Cardiac muscle cell (in vitro differentiated cells and primary cell): ENCODE results near the gene IKZF3. TPM values are rescaled to one million over a fixed set of nuclear protein-coding genes. Genes with fewer than 3 reads are reported as not detected.

ENCODE experiments used
- DNase-seq, 2 donors: peaks; one replicate each; pipeline versions ENCODE4 v3.0.0 to v3.0.0-alpha.2; 2010 to 2017; ENCODE audit warnings: low read depth in 1 of 2, low spot score in 1 of 2
- H3K27ac ChIP-seq: fragments of 200-600 bp; sonication (generic); 2 replicates; pipeline ENCODE4 v1.5.1; 2016
- H3K27me3 ChIP-seq: fragments of 200-600 bp; sonication (generic); 2 replicates; pipeline ENCODE4 v1.6.0; 2016; ENCODE audit warnings: control low read depth
- H3K36me3 ChIP-seq: fragments of 200-600 bp; sonication (generic); 2 replicates; pipeline ENCODE4 v1.5.1; 2016; ENCODE audit warnings: control low read depth
- H3K4me1 ChIP-seq: fragments of 200-600 bp; sonication (generic); 2 replicates; pipeline ENCODE4 v1.8.1; 2017; ENCODE audit warnings: low read depth, mild to moderate bottlenecking, mixed run types
- H3K4me3 ChIP-seq: fragments of 200-600 bp; sonication (generic); 2 replicates; pipeline ENCODE4 v1.5.1; 2016; ENCODE audit warnings: mild to moderate bottlenecking
- H3K9me3 ChIP-seq: fragments of 200-600 bp; sonication (generic); 2 replicates; pipeline ENCODE4 v1.5.1; 2017; ENCODE audit warnings: low read depth, mild to moderate bottlenecking, control low read depth
- polyA plus RNA-seq: library from polyadenylated mRNA; unstranded; fragments of >200 nt; fragmentation: Nextera tagmentation; extraction: Ambion mirVana; gene quantifications from 2 replicates; pipeline ENCODE4 v1.2.1, GENCODE V29; 2016
- total RNA-seq: library from RNA; depleted of rRNA; stranded (reverse); fragments of >200 nt; gene quantifications from 2 replicates; pipeline ENCODE4 v1.2.3, GENCODE V29; 2016
- TF ChIP-seq, protein P1 (sequence below): IDR thresholded peaks from 2 replicates; pipeline ENCODE4 v1.5.1; 2012; ENCODE audit warnings: low read depth, mild to moderate bottlenecking, low read length

IKZF3 gene
- total and polyA plus RNA-seq, 2 experiments from 2014 or later = not detected

DNA sequence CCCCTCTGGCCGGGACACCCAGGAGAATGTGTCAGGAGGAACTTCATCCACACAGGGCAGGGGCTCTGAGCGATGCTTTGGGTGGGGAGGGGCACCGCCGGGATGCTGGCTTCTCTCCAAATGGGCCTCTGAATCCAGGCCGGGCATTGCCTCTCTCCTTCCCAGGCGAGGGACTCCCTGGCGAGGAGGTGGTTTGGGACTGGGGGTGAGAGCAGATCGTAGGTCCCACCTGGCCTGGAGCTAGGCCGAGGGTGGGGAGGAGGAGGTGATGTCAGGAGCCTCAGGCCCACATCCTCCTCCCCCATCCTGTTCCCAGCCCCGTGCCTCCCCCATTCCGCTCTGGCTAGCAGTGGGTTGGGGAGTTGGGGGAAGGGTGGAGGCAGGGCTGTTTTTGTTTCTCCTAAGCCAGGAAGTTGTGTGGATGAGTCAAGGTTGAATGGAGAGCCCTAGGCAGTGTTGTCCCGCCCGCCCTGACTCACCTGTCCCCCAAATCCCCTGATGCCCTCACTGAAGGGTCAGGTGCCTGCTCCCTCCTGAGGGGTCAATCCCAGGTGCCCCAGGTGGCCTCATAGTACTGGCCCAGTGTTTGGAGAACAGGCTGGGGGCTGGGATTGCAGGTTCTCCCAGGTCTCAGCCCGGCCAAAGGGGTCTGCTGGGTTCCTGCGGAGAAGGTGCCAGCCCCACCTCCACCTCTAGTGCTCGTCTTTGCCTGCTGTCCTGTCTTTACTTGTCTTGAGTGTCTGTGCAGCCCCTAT, 123.6 kb downstream of the IKZF3 start:
- Histone ChIP-seq H3K4me3 (no peak overlapping the region), H3K27me3 (peaks cover 41% of the 10 kb centered on the region)
- peak in 1 of 2 donors; percentile 63 for DNase-seq

DNA sequence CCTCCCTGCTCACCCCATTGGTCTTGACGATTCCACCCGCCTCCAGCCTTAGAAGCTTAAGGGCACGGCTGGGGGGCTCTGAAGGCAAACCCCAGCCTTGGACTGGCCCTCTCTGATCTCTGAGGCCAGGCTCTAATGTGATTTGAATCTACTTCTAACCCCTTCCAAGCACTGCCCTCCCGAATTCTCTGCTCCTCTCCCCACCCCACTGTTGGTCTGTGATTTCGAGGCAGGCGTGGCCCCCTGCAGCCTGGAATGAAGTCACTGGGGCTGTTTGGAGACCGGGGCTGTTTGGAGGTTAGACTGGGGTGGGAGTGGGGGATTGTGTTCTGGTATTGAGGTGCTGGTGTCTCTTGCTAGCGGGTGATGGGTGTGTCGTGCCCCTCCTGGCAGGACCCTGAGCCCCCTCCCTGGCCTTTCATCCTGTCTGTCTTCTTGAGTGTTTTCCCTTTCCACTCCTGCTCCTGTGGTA, 124.2 kb downstream of the IKZF3 start:
- TF ChIP-seq, protein P1, sequence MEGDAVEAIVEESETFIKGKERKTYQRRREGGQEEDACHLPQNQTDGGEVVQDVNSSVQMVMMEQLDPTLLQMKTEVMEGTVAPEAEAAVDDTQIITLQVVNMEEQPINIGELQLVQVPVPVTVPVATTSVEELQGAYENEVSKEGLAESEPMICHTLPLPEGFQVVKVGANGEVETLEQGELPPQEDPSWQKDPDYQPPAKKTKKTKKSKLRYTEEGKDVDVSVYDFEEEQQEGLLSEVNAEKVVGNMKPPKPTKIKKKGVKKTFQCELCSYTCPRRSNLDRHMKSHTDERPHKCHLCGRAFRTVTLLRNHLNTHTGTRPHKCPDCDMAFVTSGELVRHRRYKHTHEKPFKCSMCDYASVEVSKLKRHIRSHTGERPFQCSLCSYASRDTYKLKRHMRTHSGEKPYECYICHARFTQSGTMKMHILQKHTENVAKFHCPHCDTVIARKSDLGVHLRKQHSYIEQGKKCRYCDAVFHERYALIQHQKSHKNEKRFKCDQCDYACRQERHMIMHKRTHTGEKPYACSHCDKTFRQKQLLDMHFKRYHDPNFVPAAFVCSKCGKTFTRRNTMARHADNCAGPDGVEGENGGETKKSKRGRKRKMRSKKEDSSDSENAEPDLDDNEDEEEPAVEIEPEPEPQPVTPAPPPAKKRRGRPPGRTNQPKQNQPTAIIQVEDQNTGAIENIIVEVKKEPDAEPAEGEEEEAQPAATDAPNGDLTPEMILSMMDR = no peak
- Histone ChIP-seq H3K4me3 (no peak overlapping the region), H3K36me3 (no peaks in the 10 kb centered on the region), H3K4me1 (peaks cover 19% of the 10 kb centered on the region), H3K27ac (no peak overlapping the region), H3K9me3 (no peaks in the 10 kb centered on the region), H3K27me3 (peaks cover 41% of the 10 kb centered on the region)
- no peak for DNase-seq

More for the DNA sequence above, 123.6 kb downstream of the IKZF3 start:
- no peaks in the 10 kb centered on the region for H3K36me3 ChIP-seq
- no peak overlapping the region for H3K27ac ChIP-seq
- TF ChIP-seq, protein P1 = no peak
- H3K9me3 ChIP-seq = no peaks in the 10 kb centered on the region
- peaks cover 19% of the 10 kb centered on the region for H3K4me1 ChIP-seq

DNA sequence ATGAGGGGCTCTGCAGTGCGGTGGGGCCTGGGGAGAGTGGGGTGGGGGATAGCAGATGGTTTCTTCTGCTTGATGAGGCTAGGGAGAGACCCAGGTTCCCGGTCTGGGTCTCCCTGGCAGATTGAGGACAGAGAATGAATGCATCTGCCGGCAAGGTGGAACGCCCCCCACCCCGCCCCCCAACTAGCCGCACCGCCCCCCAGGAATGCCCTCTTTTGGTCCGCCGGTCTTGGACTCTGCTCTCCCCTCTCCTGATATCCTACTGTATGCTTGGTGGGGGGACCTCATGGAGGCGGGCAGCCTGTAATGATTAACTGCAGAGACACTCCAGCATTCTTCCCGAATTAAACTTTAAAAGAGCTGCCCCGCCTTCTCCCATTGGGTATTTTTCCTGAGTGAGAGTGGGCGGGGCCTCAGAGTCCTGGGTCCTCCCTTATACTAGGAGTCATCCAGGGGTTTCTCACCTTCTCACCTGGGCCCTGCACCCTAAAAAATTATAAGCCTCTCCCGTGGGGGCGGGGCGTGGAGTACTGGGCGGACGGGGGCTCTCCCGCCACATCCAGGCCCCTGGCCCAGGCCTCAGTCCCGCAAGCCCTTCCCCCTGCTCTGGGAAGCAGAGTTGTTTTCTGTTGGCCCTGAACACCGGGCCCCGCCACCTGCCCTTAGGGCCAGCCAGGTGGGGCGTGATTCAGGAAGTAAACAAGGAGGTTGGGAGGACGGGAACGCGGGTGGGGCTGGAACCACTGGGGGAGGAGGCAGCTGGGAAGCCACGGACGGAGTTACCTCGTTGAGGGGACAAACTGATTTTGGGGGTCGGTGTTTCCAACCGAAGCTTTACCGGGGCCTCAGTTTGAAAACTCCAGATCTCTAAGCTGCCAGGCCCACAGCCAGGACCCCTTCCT, 124.9 kb downstream of the IKZF3 start:
- Histone ChIP-seq H3K4me1 (peaks cover 19% of the 10 kb centered on the region), H3K4me3 (peak overlapping the region; percentile 27), H3K27me3 (peaks cover 41% of the 10 kb centered on the region), H3K9me3 (no peaks in the 10 kb centered on the region), H3K36me3 (no peaks in the 10 kb centered on the region), H3K27ac (no peak overlapping the region)
- TF ChIP-seq, protein P1 = no peak
- peak in 1 of 2 donors; percentile 36 for DNase-seq

DNA sequence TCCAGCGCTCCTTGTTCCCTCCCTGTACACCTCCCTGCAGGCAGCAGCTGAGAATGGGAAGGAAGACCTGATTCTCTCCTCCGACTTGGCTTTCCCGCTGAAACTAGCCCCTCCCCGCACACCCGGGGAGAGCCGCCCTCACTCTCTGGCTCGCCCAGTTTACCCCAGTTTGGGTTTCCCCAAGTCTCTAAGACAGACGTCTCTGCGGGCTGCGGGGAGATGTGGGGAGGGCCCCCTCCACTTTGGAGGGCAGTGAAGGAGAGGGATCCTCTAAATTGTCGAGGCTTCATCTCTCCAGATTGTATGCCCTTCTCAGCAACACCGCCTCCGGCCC, 125.6 kb downstream of the IKZF3 start:
- TF ChIP-seq, protein P1 = no peak
- peaks cover 41% of the 10 kb centered on the region for H3K27me3 ChIP-seq
- H3K36me3 ChIP-seq = no peaks in the 10 kb centered on the region
- peak overlapping the region; percentile 27 for H3K4me3 ChIP-seq
- H3K27ac ChIP-seq = no peak overlapping the region
- H3K9me3 ChIP-seq = no peaks in the 10 kb centered on the region
- no peak for DNase-seq
- peaks cover 19% of the 10 kb centered on the region for H3K4me1 ChIP-seq

DNA sequence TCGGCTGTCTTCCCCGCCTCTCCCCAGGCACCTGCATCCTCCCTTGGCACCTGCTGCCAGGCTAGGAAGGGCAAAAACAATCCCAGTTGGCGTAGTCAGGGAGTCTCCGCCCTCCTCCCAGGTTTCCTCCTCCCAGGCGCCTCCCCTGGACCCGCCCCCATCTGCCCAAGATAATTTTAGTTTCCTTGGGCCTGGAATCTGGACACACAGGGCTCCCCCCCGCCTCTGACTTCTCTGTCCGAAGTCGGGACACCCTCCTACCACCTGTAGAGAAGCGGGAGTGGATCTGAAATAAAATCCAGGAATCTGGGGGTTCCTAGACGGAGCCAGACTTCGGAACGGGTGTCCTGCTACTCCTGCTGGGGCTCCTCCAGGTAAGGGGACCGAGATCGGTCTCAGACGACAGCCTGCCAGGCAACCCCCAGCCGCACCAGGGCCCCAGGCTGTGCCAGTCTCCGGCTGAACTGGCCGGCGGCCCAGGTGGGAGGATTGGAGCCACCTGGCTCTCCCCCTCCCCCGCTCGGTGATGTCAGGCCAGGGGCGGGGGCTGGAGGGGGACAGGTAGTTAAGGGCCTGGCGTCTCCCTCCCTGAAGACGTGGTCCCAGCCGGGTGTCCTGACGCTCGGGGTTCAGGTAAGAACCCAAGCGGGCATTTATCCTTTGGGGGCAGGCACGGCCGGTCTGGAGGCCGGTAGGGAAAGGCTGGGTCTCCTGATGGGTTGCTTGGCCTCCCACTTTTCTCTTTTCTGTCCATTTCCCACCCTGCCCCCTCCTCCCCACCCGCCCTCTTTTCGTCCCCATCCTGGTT, 126.1 kb downstream of the IKZF3 start, which contains the start of gene GRB7:
Gene GRB7, plus strand, starts transcription at position 179 of the 808 bp plus-strand sequence. CDS start 4,364 bp downstream, outside the sequence.
- peaks cover 41% of the 10 kb centered on the region for H3K27me3 ChIP-seq
- H3K36me3 ChIP-seq = no peaks in the 10 kb centered on the region
- TF ChIP-seq, protein P1 = no peak
- peaks cover 19% of the 10 kb centered on the region for H3K4me1 ChIP-seq
- no peaks in the 10 kb centered on the region for H3K9me3 ChIP-seq
- peak within 1 kb of the TSS; percentile 27 for H3K4me3 ChIP-seq
- no peak within 1 kb of the TSS for H3K27ac ChIP-seq
- peak in 1 of 2 donors; percentile 34 for DNase-seq
